SIG-M5 treated with dmso at 0.1 percent for 504 hours (cell line): ENCODE measurements around the gene VPS29.

Source experiments
- DNase-seq: peaks from one replicate; lab custom pipeline; 2025; ENCODE audit not compliant: unreplicated experiment; lab: John Stamatoyannopoulos, UW

Gene VPS29

GRCh38 chr12:110501752-110502738 lies at the start of gene VPS29, which contains the start of gene RAD9B:
Gene VPS29 (minus strand): TSS chr12:110502111. CDS start chr12:110502051, 60 bp downstream.
Gene RAD9B (plus strand): TSS chr12:110502331. CDS start chr12:110502338, 7 bp downstream.
- DNase-seq: peak; percentile 99

GRCh38 chr12:110550981-110551380 lies 49.1 kb upstream of the VPS29 start:
- DNase-seq: no peak

DNA sequence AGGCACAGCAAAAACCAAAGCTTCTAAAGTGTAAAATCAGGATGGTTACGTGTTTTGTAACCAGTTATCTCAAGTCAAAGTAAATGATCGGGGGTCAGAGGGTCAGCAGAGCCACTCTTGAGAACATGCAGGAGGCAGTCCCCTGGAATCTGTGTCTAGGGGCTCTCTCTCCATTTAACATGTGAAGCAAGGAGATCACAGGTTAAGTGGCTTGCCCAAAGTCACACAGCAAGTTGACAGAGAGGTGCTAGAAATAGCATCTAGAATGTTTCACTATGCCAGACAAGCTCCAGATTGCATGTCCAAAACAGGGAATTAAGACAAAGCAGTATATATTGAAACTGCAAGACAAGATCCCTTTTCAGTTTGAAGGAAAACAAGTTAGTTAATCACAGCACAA lies 47.8 kb upstream of the VPS29 start:
- DNase-seq: no peak

- no peak for DNase-seq
Observed at GRCh38 chr12:110548678-110549077, 46.8 kb upstream of the VPS29 start.

GRCh38 chr12:110547090-110547489 lies 45.2 kb upstream of the VPS29 start:
- no peak for DNase-seq

DNA sequence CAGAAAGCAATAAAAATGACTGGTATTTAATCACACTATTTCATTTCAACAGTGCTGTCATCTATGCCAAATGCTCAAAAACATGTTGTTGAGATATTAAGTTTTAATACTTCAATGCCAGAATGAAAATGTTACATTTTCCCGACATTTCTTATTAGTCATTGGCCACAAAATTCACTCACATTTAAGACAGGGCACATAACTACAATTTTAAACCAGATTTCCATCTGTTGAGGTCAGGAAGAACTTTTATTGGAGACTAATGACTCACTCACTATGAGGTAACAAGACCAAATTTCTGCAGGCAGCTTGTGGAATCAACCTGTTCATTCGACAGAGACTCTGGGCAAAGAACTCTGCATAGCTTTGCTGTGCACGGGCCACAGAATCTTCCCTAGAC lies 44.4 kb upstream of the VPS29 start:
- DNase-seq: peak; percentile 49

DNA sequence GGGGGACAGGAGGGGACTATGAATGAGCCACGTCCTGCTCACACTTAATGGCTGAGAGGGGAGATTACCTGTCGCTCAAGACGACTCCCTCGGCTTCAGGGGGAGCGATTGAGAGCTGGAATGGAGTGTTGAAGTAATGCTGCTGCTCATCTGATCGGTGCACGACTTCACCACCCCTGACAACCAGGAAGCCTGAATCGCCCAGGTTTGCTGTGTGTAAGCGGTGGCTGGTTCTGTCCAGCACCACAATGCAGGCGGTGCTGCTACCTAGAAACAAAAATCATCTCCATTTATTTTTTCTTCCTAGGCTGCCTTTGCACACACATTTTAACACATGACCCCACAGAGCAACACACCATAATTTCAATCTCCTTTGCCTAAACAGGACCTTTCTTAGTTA lies 43.9 kb upstream of the VPS29 start:
- DNase-seq: no peak

GRCh38 chr12:110545259-110545658 lies 43.3 kb upstream of the VPS29 start:
- peak; percentile 25 for DNase-seq

DNA sequence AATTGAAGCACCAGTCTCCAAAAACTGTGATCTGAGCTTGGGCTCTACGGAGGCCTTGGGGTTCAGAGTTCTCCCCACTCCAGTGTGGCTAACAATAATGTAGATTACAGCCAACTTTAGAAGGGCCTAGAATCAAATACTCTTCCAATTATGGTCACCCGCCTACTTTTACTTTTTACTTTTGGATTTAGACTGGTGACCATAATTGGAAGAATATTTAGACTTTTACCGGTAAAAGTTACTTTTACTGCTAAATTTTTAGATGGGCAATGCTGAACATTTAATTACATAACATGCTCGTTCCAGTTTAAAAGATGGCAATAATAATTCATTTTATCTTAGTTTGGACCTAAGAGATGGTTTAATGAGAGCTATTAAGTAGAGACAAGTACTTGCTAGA lies 42.1 kb upstream of the VPS29 start:
- DNase-seq: no peak

DNA sequence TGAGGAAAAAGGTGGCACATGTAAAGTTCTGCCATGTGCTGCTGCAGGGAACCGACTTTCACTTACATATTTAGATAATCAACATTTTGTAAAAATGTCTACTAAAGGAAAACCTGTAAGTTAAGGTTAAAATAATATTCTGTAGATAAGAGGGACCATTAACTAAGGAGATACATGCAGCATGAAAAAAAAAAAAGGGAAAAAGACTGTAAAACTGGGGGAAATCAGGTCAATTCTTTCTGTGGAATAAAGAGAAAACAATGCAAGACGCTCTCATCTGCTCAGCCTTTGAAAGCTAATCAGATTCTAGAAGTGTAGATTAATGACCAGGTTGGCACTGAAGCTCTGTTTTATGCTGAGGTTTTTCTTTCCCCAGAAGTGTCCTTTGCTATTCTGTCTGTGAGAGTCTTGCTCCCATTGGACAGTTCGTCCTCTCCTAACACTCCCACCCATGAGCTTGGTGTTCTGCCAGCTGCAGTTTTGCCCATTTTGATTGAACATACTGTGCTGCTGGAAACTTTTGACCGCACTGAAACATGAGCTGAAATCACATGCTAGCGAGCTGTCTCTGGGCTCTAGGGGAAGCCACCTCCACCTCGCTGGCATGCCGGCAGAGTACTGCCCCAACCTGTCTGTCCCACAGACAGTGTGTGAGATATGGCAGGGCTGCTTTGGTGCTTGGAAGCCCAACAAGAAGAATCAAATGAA lies 41.5 kb upstream of the VPS29 start:
- no peak for DNase-seq

DNA sequence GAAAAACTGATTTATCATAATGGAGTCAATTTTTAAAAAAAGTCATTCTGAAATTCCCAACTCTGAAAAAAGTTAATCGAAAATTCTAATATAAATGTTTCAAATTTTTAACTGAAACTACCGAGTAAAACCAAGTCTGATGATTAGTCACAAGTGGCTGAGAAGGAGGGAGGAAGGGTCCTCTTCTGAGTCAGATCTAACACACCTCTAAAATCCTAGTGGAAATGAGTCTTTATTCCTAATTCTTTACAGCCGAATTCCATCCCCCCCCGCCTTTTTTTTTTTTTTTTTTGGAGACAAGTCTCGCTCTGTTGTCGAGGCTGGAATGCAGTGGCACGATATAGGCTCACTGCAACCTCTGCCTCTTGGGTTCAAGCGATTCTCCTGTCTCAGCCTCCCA lies 38.1 kb upstream of the VPS29 start:
- no peak for DNase-seq

DNA sequence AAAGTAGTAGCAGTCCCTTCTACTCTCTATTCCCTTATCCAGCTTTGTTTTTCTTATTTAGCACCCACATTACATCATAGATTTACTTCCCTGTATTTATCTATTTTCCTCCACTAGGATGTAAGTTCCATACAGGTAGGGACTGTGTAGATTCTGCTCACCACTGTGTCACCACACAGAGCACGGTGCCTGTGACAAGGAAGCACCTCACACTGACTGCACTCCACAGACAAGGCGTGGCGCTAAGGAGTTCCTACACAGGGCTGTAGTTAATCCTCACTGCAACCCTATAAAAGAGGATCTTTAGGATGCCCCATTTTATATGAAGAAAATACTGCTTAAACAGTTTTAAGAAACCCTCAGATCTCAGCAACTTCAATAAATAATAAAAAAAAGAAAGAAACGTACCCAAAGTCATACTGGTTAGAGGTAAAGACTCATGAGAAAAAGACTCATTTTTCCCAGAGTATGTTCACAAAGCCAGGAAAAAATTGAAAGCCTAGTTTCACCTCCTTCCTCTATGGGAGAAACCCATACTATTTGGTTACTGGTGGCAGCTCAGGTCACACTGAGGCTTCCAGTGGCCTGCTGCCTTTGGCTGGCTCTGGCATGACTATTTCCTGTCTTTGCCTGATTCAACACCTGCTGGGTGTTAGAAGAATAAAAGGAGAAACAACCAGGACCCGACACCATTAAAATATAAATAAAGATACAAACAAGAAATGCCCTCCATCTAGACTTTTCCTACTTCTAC lies 37.1 kb upstream of the VPS29 start:
- DNase-seq: no peak

DNA sequence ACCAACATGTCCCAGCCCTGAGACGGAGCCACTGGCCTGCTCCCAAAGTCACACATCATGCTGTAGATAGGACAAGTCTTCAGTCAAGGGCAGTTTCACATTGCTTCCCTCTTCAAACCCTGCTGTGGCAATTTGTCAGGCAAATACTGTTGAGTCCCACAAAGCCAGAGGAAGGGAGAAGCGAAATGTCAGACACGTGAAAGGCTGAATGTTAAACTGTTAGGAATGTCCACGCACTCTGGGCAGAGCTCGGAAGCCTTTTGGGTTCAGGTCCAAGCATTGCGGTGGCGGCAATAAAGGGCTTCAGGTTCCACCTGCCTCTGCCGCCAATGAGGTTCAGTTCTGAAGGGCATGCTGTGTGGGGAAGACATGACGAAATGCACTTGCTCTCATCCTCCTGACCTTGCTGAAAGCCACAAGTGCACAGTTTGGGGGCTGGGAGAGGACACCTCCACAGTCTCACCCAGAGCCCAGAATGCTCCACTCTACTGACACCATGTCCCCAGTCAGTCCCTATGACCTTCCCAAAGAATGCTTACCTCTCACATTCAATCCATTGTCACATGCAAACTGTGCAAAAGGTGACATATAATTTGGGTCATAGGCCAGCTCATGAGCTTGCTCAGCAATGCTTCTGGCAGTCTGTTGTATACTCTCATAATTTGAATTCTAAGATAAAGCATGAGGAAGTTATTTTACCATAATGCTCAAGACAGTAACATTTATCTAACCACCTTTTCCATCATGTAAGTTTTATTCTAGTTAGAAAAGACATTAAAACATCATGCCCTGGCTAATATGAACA lies 35.9 kb upstream of the VPS29 start:
- DNase-seq: no peak

GRCh38 chr12:110536834-110537604 lies 35.1 kb upstream of the VPS29 start:
- DNase-seq: no peak

DNA sequence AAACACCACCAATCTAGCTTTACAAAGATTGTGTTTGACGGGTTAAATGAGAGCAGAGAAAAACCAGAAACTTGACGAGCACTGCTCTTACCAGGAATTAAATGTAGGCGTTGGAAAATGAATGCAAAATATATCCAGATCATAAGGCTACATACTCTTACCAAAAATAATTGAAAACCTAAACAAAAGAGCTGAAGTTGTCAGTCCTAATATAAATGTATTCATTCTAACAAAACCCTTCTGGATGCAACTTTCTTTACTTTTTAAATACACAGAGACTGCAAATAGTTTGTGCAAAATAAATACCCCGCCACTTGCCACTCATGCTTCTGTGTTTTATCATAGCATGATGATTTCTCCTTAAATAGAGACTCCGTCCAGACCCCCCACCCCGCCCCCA lies 32.9 kb upstream of the VPS29 start:
- no peak for DNase-seq

DNA sequence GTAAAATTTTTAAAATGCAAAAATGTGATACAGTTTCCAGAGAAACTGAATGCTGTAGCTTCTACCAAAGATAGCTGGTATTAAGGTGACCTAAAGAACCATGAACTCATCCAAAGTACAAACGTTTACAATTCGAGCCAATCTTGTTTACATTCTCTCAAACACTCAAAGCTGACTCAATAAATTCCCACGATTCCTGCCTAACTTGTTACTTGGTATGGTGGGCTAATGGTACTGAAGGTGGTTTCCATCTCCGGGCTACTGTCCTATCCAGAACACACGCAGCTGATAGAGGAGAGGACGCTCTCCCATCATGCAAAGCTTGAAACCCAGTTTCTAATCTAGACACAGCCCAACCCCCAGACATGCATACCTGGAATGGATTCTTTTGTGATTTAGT lies 31.7 kb upstream of the VPS29 start:
- DNase-seq: no peak

DNA sequence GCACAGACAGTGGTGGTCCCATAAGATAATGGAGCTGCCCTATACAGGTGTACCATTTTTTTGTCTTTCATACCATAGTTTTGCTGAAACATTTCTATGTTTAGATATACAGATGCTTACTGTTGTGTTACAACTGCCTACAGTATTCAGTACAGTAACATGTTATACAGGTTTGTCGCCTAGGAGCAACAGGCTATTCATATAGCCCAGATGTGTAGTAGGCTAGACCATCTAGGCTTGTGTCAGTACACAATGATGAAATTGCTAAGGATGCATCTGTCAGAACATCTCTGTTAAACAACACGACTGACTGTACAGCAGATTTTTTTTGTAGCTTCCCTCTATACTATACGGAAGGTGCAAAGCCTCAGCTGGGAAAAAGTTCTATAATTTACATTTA lies 30.7 kb upstream of the VPS29 start:
- no peak for DNase-seq

DNA sequence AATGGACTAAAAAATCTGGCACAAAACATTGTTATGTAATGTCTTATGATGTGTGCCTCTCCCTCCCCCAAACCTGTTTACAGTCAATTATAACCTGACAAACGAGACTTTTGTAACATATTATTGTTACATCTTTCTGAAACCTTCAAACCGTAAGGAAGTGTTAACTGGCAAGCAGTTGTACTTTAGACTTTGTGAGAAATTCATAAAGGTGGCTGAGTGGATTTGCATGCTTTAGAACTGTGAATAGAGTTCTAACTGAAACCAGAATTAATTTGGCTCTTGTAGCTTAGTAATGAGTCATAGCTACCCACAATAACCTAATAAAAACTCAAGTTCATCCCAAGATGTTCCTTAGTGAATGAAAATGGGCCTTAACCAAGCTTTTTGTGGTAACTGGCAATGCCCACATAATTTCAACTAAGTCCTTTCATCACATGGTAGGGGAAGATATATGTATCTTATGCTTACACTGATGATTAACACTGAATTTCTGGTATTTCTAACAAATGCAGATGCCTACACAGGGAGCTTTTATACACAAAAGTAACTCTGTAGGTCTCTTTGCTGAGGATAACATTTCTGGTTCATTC lies 29.9 kb upstream of the VPS29 start:
- DNase-seq: no peak

- no peak for DNase-seq
Observed at GRCh38 chr12:110530511-110530910, 28.6 kb upstream of the VPS29 start.
